HepG2 (cell line): ENCODE data around the gene MRM3. TPM values are rescaled to one million over a fixed set of nuclear protein-coding genes. Genes with fewer than 3 reads are reported as not detected.
"Not testable (repeated sequence)": the region's sequence is repeated elsewhere in the genome, so short reads cannot be mapped to it uniquely, and the experiment has no call there.

Experiments used
- ATAC-seq: fragments of 200-7000 bp; cut with Tn5 transposase; 3 replicates; pipeline ENCODE4 v1.9.1; 2020; ENCODE audit warnings: mild to moderate bottlenecking, moderate library complexity
- BruUV-seq: library from RNA; stranded (reverse); fragments of 400-500 nt; replicated peaks from 2 replicates; lab custom pipeline; 2021; lab: Mats Ljungman, UMichigan
- CTCF ChIA-PET: fragments of 300-600 bp; formaldehyde crosslinking; extraction: SDS; loops from one replicate; lab custom pipeline; 2021; ENCODE audit warnings: low total read pairs, inconsistent platforms, low intra/inter-chr PET ratio; lab: Yijun Ruan, JAX
- POLR2A ChIA-PET: fragments of 350-600 bp; sonication (Branson Sonifier 250); formaldehyde crosslinking; loops from one replicate; lab custom pipeline; 2020; ENCODE audit warnings: antibody characterized with exemption, inconsistent platforms; lab: Yijun Ruan, JAX
- DNase-seq: peaks from one replicate; pipeline ENCODE4 v3.0.0-alpha.2; 2015; ENCODE audit warnings: low spot score
- FAIRE-seq: peaks from 3 replicates; lab custom pipeline; 2011; peaks lifted over from hg19 to GRCh38; lab: Jason Lieb, UNC
- H2AFZ ChIP-seq: one replicate; pipeline ENCODE4 v1.6.1; 2011; ENCODE audit warnings: low read length, inconsistent platforms
- H3K27ac ChIP-seq: fragments of 300-600 bp; 3 replicates; pipeline ENCODE4 v1.8.0; 2011; ENCODE audit warnings: mixed run types, mild to moderate bottlenecking, mixed read lengths, low read length, inconsistent platforms; ENCODE audit not compliant: insufficient read depth; ENCODE audit errors: extremely low read length
- H3K27me3 ChIP-seq, 2 experiments: fragments of 200-600 bp in 1 of 2; 2 replicates in 1 of 2; 3 replicates in 1 of 2; pipeline versions ENCODE4 v1.6.0 to v1.8.0; 2011; ENCODE audit warnings: low read length in 2 of 2, mild to moderate bottlenecking in 2 of 2, moderate library complexity in 2 of 2, inconsistent platforms in 1 of 2; ENCODE audit not compliant: insufficient read depth in 2 of 2, control insufficient read depth in 1 of 2
- H3K36me3 ChIP-seq, 2 experiments: fragments of 200-600 bp in 1 of 2; replicated peaks in 1 of 2; 2 replicates in 1 of 2; 3 replicates in 1 of 2; pipeline versions ENCODE4 v1.5.1 to v1.8.0; 2011; ENCODE audit warnings: low read length in 2 of 2, inconsistent platforms in 1 of 2; ENCODE audit not compliant: insufficient read depth in 2 of 2, control insufficient read depth in 1 of 2
- H3K4me1 ChIP-seq: 2 replicates; pipeline ENCODE4 v1.5.1; 2012; ENCODE audit warnings: low read length, inconsistent platforms; ENCODE audit not compliant: insufficient read depth
- H3K4me2 ChIP-seq: 2 replicates; pipeline ENCODE4 v1.6.0; 2011; ENCODE audit warnings: low read depth, low read length, inconsistent platforms
- H3K4me3 ChIP-seq, 3 experiments: fragments of 200-600 bp in 1 of 3; sonication (generic), shearing (Covaris generic) in 1 of 3; replicated peaks in 1 of 3; 2 replicates each; pipeline ENCODE4 v1.5.1; 2011 to 2016; ENCODE audit warnings: low read length in 3 of 3, inconsistent platforms in 2 of 3, low read depth in 2 of 3, mild to moderate bottlenecking in 2 of 3, control low read depth in 1 of 3, mixed read lengths in 1 of 3; ENCODE audit not compliant: insufficient read depth in 1 of 3
- H3K79me2 ChIP-seq: one replicate; pipeline ENCODE4 v1.6.1; 2011; ENCODE audit warnings: low read length, inconsistent platforms; ENCODE audit not compliant: insufficient read depth
- H3K9ac ChIP-seq: 2 replicates; pipeline ENCODE4 v1.6.0; 2011; ENCODE audit warnings: mild to moderate bottlenecking, low read depth, low read length, inconsistent platforms; ENCODE audit not compliant: insufficient read depth
- H3K9me3 ChIP-seq: 2 replicates; pipeline ENCODE4 v1.5.1; 2012; ENCODE audit warnings: mild to moderate bottlenecking, low read length
- H4K20me1 ChIP-seq: 2 replicates; pipeline ENCODE4 v1.6.0; 2011; ENCODE audit warnings: inconsistent platforms, mild to moderate bottlenecking, low read length, moderate library complexity; ENCODE audit not compliant: insufficient read depth
- ZNF232 ChIP-seq: sonication (generic); formaldehyde crosslinking; IDR thresholded peaks from 2 replicates; pipeline ENCODE4 v1.4.0; 2020; ENCODE audit warnings: missing genetic modification reagents, borderline replicate concordance
- WGBS: methylation state at CpG from one replicate; pipeline ENCODE4 v1.1.6; 2017; ENCODE audit warnings: low lambda C conversion rate; 5-methylcytosine and 5-hydroxymethylcytosine counted together
- in situ Hi-C: cut with HindIII; loops from 2 replicates; pipeline ENCODE4 v1.10.0; 2017; ENCODE audit warnings: low pct_unique_long_range_greater_than_20kb; ENCODE audit not compliant: extremely low pct_ligation_motif_present
- intact Hi-C: fragments of 100-400 bp; cut with micrococcal nuclease; formaldehyde crosslinking; loops from one replicate; pipeline ENCODE4 v1.10.0; 2022; ENCODE audit not compliant: unreplicated experiment
- polyA plus RNA-seq, 8 experiments: library from polyadenylated mRNA; depleted of rRNA in 3 of 8; stranded (reverse) in 7 of 8; unstranded in 1 of 8; fragments of >200 nt; fragmentation: Illumina TruSeq in 4 of 8; extraction: Trizol in 4 of 8; gene quantifications; 2 replicates each; pipeline versions ENCODE4 v1.2.1 to v1.2.3, GENCODE V29; 2011 to 2016; ENCODE audit warnings: low read depth in 4 of 8, missing spikeins in 1 of 8, mixed read lengths in 1 of 8; ENCODE audit not compliant: insufficient read depth in 1 of 8
- total RNA-seq, 5 experiments: library from RNA; depleted of rRNA; stranded (reverse); fragments of >200 nt; fragmentation: Illumina TruSeq; extraction: Trizol; gene quantifications; 2 replicates each; pipeline ENCODE4 v1.2.3, GENCODE V29; 2016; ENCODE audit warnings: low read depth in 1 of 5
- TF ChIP-seq, protein P1 (sequence below): sonication (generic); formaldehyde crosslinking; IDR thresholded peaks from 2 replicates; pipeline ENCODE4 v1.4.0; 2020; ENCODE audit warnings: missing genetic modification reagents
- TF ChIP-seq, protein P2 (sequence below): sonication (generic); formaldehyde crosslinking; IDR thresholded peaks from 2 replicates; pipeline ENCODE4 v1.9.0; 2021; ENCODE audit warnings: mild to moderate bottlenecking, missing genetic modification reagents

The MRM3 gene
- total and polyA plus RNA-seq, 2 of the 13 experiments (the other 11 are each of a cell fraction or from before 2014, with no cell fraction given), result 12.3 to 25.5 TPM

DNA sequence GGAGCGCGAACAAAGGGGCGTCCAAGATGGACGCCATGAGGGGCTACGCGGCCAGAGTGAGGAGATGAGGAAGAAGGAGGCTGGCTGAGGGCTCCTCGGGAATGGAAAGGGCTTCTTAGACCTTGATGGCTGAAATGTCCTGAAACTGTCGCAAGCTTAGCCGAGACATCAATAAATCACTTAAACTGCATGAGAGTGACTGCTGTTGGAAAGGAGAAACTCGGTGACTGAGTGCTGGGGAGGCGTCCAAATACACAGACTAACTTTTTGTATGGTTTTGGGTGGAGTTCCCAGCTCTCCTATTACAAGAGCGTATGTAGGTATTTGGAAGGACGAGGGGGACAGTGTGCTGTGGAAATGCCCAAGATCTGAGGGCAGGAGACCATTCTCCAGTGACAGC lies 28.7 kb upstream of the MRM3 start (continued):
- TF ChIP-seq, protein P1, sequence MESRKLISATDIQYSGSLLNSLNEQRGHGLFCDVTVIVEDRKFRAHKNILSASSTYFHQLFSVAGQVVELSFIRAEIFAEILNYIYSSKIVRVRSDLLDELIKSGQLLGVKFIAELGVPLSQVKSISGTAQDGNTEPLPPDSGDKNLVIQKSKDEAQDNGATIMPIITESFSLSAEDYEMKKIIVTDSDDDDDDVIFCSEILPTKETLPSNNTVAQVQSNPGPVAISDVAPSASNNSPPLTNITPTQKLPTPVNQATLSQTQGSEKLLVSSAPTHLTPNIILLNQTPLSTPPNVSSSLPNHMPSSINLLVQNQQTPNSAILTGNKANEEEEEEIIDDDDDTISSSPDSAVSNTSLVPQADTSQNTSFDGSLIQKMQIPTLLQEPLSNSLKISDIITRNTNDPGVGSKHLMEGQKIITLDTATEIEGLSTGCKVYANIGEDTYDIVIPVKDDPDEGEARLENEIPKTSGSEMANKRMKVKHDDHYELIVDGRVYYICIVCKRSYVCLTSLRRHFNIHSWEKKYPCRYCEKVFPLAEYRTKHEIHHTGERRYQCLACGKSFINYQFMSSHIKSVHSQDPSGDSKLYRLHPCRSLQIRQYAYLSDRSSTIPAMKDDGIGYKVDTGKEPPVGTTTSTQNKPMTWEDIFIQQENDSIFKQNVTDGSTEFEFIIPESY (CRISPR knock-in tag), result no peak
- TF ChIP-seq, protein P2, sequence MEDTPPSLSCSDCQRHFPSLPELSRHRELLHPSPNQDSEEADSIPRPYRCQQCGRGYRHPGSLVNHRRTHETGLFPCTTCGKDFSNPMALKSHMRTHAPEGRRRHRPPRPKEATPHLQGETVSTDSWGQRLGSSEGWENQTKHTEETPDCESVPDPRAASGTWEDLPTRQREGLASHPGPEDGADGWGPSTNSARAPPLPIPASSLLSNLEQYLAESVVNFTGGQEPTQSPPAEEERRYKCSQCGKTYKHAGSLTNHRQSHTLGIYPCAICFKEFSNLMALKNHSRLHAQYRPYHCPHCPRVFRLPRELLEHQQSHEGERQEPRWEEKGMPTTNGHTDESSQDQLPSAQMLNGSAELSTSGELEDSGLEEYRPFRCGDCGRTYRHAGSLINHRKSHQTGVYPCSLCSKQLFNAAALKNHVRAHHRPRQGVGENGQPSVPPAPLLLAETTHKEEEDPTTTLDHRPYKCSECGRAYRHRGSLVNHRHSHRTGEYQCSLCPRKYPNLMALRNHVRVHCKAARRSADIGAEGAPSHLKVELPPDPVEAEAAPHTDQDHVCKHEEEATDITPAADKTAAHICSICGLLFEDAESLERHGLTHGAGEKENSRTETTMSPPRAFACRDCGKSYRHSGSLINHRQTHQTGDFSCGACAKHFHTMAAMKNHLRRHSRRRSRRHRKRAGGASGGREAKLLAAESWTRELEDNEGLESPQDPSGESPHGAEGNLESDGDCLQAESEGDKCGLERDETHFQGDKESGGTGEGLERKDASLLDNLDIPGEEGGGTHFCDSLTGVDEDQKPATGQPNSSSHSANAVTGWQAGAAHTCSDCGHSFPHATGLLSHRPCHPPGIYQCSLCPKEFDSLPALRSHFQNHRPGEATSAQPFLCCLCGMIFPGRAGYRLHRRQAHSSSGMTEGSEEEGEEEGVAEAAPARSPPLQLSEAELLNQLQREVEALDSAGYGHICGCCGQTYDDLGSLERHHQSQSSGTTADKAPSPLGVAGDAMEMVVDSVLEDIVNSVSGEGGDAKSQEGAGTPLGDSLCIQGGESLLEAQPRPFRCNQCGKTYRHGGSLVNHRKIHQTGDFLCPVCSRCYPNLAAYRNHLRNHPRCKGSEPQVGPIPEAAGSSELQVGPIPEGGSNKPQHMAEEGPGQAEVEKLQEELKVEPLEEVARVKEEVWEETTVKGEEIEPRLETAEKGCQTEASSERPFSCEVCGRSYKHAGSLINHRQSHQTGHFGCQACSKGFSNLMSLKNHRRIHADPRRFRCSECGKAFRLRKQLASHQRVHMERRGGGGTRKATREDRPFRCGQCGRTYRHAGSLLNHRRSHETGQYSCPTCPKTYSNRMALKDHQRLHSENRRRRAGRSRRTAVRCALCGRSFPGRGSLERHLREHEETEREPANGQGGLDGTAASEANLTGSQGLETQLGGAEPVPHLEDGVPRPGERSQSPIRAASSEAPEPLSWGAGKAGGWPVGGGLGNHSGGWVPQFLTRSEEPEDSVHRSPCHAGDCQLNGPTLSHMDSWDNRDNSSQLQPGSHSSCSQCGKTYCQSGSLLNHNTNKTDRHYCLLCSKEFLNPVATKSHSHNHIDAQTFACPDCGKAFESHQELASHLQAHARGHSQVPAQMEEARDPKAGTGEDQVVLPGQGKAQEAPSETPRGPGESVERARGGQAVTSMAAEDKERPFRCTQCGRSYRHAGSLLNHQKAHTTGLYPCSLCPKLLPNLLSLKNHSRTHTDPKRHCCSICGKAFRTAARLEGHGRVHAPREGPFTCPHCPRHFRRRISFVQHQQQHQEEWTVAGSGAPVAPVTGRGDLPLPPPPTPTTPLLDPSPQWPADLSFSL, result no peak

DNA sequence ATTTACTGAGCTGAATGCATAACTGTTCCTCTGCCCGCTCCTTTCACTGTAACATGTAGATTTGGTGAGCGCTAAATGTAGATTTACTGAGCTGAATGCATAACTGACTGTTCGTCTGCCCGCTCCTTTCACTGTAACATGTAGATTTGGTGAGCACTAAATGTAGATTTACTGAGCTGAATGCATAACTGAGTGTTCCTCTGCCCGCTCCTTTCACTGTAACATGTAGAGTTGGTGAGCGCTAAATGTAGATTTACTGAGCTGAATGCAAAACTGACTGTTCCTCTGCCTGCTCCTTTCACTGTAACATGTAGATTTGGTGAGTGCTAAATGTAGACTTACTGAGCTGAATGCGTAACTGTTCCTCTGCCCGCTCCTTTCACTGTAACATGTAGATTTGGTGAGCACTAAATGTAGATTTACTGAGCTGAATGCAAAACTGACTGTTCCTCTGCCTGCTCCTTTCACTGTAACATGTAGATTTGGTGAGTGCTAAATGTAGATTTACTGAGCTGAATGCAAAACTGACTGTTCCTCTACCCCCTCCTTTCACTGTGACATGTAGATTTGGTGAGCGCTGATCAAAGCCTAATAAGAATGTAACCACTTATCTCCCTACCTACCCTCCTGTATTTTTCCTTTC lies 26.7 kb upstream of the MRM3 start:
- DNase-seq, H3K4me3 ChIP-seq, ATAC-seq, H2AFZ ChIP-seq, H4K20me1 ChIP-seq, intact Hi-C loops, in situ Hi-C loops, BruUV-seq, H3K27ac ChIP-seq, CTCF ChIA-PET, H3K27me3 ChIP-seq, POLR2A ChIA-PET, H3K9me3 ChIP-seq, H3K4me2 ChIP-seq, H3K9ac ChIP-seq: not testable (repeated sequence)
- peak; percentile 18 for FAIRE-seq
- Histone ChIP-seq H3K4me1 (peaks cover 14% of the 10 kb centered on the region), H3K79me2 (peaks cover 13% of the 10 kb centered on the region), H3K36me3 (peaks cover 5 to 23% of the 10 kb centered on the region in 2 experiments)
- TF ChIP-seq ZNF232, result peak; percentile 100
- WGBS, result over 99% methylated on average over 9 of the region's 9 CpGs

DNA sequence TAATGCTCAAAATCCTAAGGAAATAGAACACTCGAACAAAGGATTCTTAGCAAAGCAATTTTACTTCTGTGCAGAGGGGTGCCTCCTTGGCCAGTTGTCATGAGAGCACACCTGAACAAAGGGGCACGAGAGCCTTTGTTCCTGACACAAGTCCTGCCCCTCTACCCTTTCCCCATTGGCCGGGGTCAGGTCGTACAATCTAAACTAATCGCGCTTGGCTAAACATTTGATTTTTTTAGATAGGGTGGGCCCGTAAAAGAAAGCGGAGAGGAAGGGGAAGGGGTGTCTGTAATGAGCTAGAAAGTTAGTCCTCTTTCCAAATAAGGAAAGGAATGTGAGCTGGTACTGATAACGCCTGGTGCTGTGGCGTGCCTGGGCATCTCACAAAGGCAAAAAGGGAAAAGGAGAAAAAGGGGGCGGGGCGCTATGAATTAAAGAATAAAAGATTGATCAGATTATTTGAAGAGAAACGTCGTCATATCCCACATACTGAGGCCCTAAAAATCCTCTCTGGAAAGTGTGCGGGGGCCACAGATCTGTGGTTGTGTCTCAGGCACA lies 26.1 kb upstream of the MRM3 start:
- H3K4me2 ChIP-seq, H3K9ac ChIP-seq, POLR2A ChIA-PET, FAIRE-seq, H3K9me3 ChIP-seq, DNase-seq, H2AFZ ChIP-seq, H3K4me3 ChIP-seq, ATAC-seq, H4K20me1 ChIP-seq, H3K79me2 ChIP-seq, CTCF ChIA-PET, H3K4me1 ChIP-seq, H3K27me3 ChIP-seq, intact Hi-C loops, in situ Hi-C loops, H3K27ac ChIP-seq, BruUV-seq: not testable (repeated sequence)
- peaks cover 5 to 29% of the 10 kb centered on the region in 2 experiments for H3K36me3 ChIP-seq
- 86% methylated on average over 15 of the region's 15 CpGs for whole genome bisulfite sequencing
